ENCODE results near the gene KCNMA1. TPM values are rescaled to one million over a fixed set of nuclear protein-coding genes. Genes with fewer than 3 reads are reported as not detected.

Gene KCNMA1
- total RNA-seq, 1 experiment from 2014 or later = 0.45 TPM

DNA sequence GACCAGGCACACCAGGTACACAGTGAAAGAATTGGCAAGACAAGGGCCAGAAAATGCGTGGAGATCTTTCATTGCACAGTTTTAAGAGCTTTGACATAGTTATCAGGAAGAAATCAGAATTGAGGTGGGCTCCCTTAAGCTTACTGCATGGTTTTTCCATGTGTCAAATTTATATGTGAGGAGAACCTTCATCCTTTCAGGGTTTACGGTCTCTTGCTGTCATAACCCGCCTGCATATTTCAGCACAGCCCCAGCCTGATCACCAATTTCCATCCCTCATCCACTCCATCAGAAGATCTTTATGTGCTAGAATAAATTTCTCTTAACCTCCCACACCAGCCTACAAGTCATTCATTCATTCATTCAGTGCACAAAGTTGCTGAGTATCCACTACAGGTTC is 373.1 kb downstream of the KCNMA1 start:
- H3K9me3 Mint-ChIP-seq (ENCODE audit: low read depth, unreplicated experiment) = no peaks in the 10 kb centered on the region
- no peak overlapping the region for H3K27ac Mint-ChIP-seq (ENCODE audit: unreplicated experiment)
- H3K4me1 Mint-ChIP-seq (ENCODE audit: low read depth, unreplicated experiment) = peaks cover 11% of the 10 kb centered on the region
- DNase-seq = no peak
- CTCF ChIA-PET = no interaction called here
- no peaks in the 10 kb centered on the region for H3K36me3 Mint-ChIP-seq (ENCODE audit: insufficient read depth, unreplicated experiment)
- no peak overlapping the region for H3K4me3 Mint-ChIP-seq (ENCODE audit: low read depth, unreplicated experiment)
- no TSS peak for BruUV-seq (replicated peaks)
- TF ChIP-seq, protein P1, sequence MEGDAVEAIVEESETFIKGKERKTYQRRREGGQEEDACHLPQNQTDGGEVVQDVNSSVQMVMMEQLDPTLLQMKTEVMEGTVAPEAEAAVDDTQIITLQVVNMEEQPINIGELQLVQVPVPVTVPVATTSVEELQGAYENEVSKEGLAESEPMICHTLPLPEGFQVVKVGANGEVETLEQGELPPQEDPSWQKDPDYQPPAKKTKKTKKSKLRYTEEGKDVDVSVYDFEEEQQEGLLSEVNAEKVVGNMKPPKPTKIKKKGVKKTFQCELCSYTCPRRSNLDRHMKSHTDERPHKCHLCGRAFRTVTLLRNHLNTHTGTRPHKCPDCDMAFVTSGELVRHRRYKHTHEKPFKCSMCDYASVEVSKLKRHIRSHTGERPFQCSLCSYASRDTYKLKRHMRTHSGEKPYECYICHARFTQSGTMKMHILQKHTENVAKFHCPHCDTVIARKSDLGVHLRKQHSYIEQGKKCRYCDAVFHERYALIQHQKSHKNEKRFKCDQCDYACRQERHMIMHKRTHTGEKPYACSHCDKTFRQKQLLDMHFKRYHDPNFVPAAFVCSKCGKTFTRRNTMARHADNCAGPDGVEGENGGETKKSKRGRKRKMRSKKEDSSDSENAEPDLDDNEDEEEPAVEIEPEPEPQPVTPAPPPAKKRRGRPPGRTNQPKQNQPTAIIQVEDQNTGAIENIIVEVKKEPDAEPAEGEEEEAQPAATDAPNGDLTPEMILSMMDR (IDR thresholded peaks at IDR 0.05; ENCODE audit: unreplicated experiment) = no peak
- intact Hi-C loops (cut with micrococcal nuclease; ENCODE audit: unreplicated experiment) = no loop called here
- peaks cover 56% of the 10 kb centered on the region for H3K27me3 Mint-ChIP-seq (ENCODE audit: unreplicated experiment)

DNA sequence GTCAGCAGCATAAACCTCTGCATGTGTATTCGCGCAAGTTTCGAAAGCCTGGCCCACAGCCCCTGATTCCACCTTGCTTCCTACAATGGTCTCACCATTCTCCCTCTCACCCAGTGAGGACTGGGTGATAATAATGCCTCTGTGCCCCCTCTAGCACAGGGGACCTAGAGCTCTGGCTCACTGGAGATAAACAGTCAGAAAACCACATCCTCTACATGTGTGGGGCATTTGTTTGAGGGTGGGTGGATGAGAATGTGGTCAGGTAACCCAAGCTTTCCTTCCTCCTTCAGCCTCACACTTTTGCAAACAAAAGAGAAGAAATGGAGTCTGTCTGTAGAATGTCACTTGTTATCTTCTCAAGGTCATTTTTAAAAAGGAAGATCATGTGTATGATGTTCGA is 373.5 kb downstream of the KCNMA1 start:
- intact Hi-C loops (cut with micrococcal nuclease; ENCODE audit: unreplicated experiment) = no loop called here
- Mint-ChIP-seq H3K4me1 (ENCODE audit: low read depth, unreplicated experiment) (peaks cover 11% of the 10 kb centered on the region), H3K27me3 (ENCODE audit: unreplicated experiment) (peaks cover 56% of the 10 kb centered on the region), H3K36me3 (ENCODE audit: insufficient read depth, unreplicated experiment) (no peaks in the 10 kb centered on the region), H3K4me3 (ENCODE audit: low read depth, unreplicated experiment) (no peak overlapping the region), H3K27ac (ENCODE audit: unreplicated experiment) (no peak overlapping the region), H3K9me3 (ENCODE audit: low read depth, unreplicated experiment) (no peaks in the 10 kb centered on the region)
- no TSS peak for BruUV-seq (replicated peaks)
- CTCF ChIA-PET = no interaction called here
- no peak for DNase-seq
- TF ChIP-seq, protein P1 (IDR thresholded peaks at IDR 0.05; ENCODE audit: unreplicated experiment) = no peak

DNA sequence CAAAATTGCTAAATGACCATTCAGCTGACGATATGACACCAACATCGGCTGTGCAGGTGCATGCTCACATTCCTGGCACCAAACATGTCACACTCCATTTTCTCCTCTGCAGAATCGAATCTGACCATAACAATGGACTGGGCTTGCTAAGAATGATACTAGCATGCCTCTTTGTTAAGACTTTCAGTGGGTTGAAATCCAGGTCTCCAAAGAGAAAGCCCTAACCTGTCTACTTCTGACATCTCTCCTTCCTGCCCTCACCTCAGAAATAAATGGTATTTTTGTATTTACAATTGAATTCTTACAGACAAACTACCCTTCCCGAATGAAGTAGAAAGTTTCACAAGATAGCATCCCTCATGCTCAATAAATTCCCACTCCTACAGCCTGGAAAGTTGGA is 373.9 kb downstream of the KCNMA1 start:
- TF ChIP-seq, protein P1 (IDR thresholded peaks at IDR 0.05; ENCODE audit: unreplicated experiment) = no peak
- H3K27ac Mint-ChIP-seq (ENCODE audit: unreplicated experiment) = no peak overlapping the region
- H3K4me1 Mint-ChIP-seq (ENCODE audit: low read depth, unreplicated experiment) = peaks cover 11% of the 10 kb centered on the region
- H3K27me3 Mint-ChIP-seq (ENCODE audit: unreplicated experiment) = peaks cover 56% of the 10 kb centered on the region
- no peaks in the 10 kb centered on the region for H3K36me3 Mint-ChIP-seq (ENCODE audit: insufficient read depth, unreplicated experiment)
- no TSS peak for BruUV-seq (replicated peaks)
- CTCF ChIA-PET = no interaction called here
- DNase-seq = no peak
- intact Hi-C loops (cut with micrococcal nuclease; ENCODE audit: unreplicated experiment) = no loop called here
- H3K4me3 Mint-ChIP-seq (ENCODE audit: low read depth, unreplicated experiment) = no peak overlapping the region
- no peaks in the 10 kb centered on the region for H3K9me3 Mint-ChIP-seq (ENCODE audit: low read depth, unreplicated experiment)

DNA sequence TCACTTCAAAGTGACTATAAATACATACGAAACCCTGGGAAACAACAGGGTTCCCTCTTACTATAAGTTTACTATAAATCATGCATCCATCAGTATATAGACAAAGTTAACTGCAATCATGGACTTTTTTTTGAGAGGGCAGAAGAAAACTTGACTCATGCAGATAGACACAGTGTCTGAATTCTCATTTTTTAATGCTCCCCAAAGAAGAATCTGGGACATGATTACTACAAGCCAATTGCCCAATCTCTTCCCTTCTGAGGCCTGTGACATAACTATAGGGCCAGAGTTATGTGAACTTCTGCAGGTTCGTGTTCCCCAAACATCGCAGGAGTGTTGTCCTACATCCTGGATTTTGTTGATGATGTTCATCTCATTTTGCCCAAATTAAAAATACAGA is 376.5 kb downstream of the KCNMA1 start:
- Mint-ChIP-seq H3K4me1 (ENCODE audit: low read depth, unreplicated experiment) (peaks cover 11% of the 10 kb centered on the region), H3K36me3 (ENCODE audit: insufficient read depth, unreplicated experiment) (no peaks in the 10 kb centered on the region), H3K27me3 (ENCODE audit: unreplicated experiment) (peaks cover 35% of the 10 kb centered on the region), H3K9me3 (ENCODE audit: low read depth, unreplicated experiment) (peaks cover 5% of the 10 kb centered on the region), H3K4me3 (ENCODE audit: low read depth, unreplicated experiment) (no peak overlapping the region), H3K27ac (ENCODE audit: unreplicated experiment) (no peak overlapping the region)
- BruUV-seq (replicated peaks) = no TSS peak
- intact Hi-C loops (cut with micrococcal nuclease; ENCODE audit: unreplicated experiment) = no loop called here
- CTCF ChIA-PET = no interaction called here
- TF ChIP-seq, protein P1 (IDR thresholded peaks at IDR 0.05; ENCODE audit: unreplicated experiment) = no peak
- DNase-seq = no peak
